Activated CD4-positive, CD25-positive, alpha-beta regulatory T cell (primary cell): ENCODE data around the gene TXLNB.

Experiments
- DNase-seq, 4 experiments: peaks; one replicate each; lab custom pipeline; 2025; lab: John Stamatoyannopoulos, UW

Gene TXLNB

GRCh38 chr6:139291813-139292619 is at the start of gene TXLNB:
Gene TXLNB (minus strand): TSS chr6:139291998. CDS start chr6:139288899, 3,099 bp downstream.
- peak; percentile 9 to 58 (median 42) for DNase-seq

GRCh38 chr6:139341060-139341459 is 49.3 kb upstream of the TXLNB start:
- no peak for DNase-seq

GRCh38 chr6:139338795-139339194 is 47.0 kb upstream of the TXLNB start:
- no peak for DNase-seq

- DNase-seq: no peak
Measured at GRCh38 chr6:139337830-139338229, 46.0 kb upstream of the TXLNB start.

- DNase-seq: no peak
Measured at GRCh38 chr6:139337001-139337400, 45.2 kb upstream of the TXLNB start.

DNA sequence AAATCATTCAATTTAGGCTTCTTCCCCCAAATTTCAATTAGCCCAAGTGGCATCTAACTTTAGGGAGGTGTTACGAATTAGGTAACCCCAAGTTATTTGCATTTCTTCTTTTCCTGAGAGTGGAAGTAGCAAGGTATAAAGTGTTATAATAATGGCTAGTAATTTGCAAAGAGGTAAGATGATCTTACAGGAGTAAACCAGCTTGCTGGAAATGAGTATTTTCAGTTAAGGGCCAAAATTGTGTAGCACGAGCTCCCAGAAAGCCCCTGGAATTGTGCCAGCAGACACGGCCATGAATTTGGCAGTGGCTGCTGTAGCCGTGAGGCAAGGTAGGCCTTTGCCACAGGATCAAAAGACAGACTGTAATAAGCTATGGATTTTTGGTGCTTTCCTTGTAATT is 44.7 kb upstream of the TXLNB start:
- no peak for DNase-seq

GRCh38 chr6:139335447-139336210 is 43.8 kb upstream of the TXLNB start:
- no peak for DNase-seq

DNA sequence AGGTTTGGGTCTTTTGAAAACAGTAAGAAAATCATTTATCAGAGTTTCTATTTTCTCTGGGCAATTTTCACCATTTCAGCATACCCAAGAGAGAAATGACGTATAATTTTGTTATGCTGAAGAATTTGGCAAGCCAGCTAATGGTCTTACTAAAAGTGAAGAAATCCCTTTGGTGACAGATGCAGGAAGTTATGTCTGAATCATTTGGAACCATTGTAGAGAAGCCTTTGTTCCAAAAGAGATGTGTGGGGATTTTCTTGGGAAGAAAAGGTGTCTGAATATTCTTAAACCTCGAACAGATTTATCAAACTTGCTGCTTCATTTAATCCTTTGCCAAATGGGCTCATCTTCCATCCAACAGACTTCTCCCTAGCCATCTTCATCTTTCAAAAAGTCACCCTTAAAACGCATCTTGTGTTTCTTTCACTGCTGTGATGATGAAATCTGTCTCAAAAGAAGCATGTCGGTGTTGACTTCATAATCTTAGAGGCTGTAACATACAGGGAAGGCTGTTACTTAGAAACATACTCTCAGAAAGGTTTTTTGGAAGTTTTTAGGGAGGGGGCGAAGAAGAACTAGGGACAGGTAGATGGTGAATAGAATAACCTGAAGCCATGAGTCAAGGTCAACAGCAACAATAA is 43.1 kb upstream of the TXLNB start:
- DNase-seq: no peak

DNA sequence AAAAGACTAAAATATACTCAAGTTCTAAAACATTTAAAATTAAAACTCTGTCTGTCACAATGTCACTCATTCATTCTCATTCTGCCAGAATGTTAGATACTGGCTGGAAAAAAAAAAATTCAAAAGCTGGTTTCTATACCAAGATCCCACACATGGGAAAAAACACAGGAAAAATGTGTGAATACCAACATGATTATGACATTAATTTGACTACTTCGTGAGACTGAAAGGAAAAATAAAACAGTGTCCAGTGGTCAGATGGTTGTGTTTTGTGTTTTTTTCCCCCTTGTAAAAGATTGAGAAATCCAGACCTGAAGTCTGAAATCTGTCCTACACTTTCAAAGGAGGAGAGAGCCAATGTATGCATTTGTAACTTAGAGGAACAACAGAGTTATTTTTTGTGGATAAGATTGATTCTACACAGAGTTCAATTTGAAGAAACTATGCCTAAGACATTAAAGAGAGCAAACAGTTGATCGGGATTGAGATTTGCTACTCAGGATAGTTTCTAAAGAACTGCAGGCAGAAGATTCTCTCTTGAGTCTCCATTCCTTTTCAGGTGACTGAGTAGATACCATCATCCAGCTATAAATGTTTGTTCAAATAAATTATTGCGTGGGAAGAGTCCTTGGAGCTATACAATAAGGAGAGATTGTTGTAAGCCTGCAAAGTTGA is 39.2 kb upstream of the TXLNB start:
- DNase-seq: no peak

DNA sequence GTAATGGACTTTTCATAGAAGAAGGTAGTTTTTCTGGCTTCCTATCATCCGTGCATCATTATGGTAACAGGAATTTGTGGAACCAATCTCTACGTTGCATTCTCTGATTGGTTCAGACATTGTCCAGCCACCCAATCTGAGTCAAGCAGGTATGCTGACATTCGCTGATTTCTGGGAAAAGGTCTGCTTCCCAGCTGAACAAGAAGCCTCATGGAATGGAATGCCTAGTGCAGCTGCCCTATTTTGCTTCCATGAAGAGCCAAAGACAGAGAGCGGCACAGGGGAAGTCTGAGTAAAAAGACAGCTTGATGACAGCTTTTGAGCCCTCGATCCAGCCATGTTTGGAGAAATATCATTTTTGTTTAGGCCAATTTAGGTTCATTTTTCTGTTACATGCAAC is 38.5 kb upstream of the TXLNB start:
- no peak for DNase-seq

- no peak for DNase-seq
Measured at GRCh38 chr6:139329224-139329623, 37.4 kb upstream of the TXLNB start.

DNA sequence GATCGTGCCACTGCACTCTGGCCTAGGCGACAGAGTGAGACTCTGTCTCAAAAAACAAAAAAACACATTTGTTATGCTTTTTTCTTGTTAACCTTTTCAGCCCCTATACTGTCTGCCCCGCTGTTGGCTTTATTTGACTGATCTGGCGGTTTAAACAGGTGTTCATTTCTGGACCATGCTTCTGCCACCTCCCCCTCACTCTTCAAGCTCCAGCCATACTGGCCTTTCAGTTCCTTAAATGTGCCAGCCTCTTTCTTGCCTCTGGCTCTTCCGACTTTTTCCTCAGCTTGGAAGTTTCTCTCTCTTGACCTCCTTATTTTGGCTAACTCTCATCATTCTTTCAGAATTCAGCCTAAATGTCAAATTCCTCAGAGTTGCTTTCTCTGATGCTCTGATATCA is 35.2 kb upstream of the TXLNB start:
- no peak for DNase-seq

GRCh38 chr6:139325686-139326085 is 33.9 kb upstream of the TXLNB start:
- no peak for DNase-seq

- DNase-seq: no peak
Measured at GRCh38 chr6:139325125-139325524, 33.3 kb upstream of the TXLNB start.

- no peak for DNase-seq
Measured at GRCh38 chr6:139324301-139324555, 32.4 kb upstream of the TXLNB start.

GRCh38 chr6:139323511-139324300 is 31.9 kb upstream of the TXLNB start:
- DNase-seq: peak; percentile 25 to 41 (median 33)

- DNase-seq: no peak
Measured at GRCh38 chr6:139320081-139320480, 28.3 kb upstream of the TXLNB start.

- DNase-seq: no peak
Measured at GRCh38 chr6:139316622-139317317, 25.0 kb upstream of the TXLNB start.

GRCh38 chr6:139313784-139314545 is 22.2 kb upstream of the TXLNB start:
- no peak for DNase-seq

GRCh38 chr6:139313229-139313628 is 21.4 kb upstream of the TXLNB start:
- no peak for DNase-seq
